IMR-90 (cell line): ENCODE results near the gene RERE. TPM values are rescaled to one million over a fixed set of nuclear protein-coding genes. Genes with fewer than 3 reads are reported as not detected.

Source experiments
- ATAC-seq: fragments of 200-7000 bp; cut with Tn5 transposase; 2 replicates; pipeline ENCODE4 v1.9.1; 2020; ENCODE audit warnings: low read depth, mild to moderate bottlenecking, moderate library complexity
- BruUV-seq: library from RNA; stranded (reverse); fragments of 400-500 nt; replicated peaks from 2 replicates; lab custom pipeline; 2021; lab: Mats Ljungman, UMichigan
- CTCF ChIA-PET: fragments of 300-600 bp; formaldehyde crosslinking; extraction: SDS; loops from one replicate; lab custom pipeline; 2021; ENCODE audit warnings: antibody characterized with exemption; lab: Yijun Ruan, JAX
- POLR2A ChIA-PET: fragments of 300-600 bp; sonication (Branson Sonifier 250); formaldehyde crosslinking; loops from one replicate; lab custom pipeline; 2022; ENCODE audit warnings: antibody characterized with exemption; ENCODE audit not compliant: unreplicated experiment; lab: Charles Lee
- DNase-seq: peaks from one replicate; pipeline ENCODE4 v3.0.0; 2013
- H2AFZ ChIP-seq: replicated peaks from 2 replicates; pipeline ENCODE3; 2013; ENCODE audit warnings: low read length, mild to moderate bottlenecking; ENCODE audit not compliant: poor library complexity
- H2AK5ac ChIP-seq: 2 replicates; pipeline ENCODE4 v1.6.1; 2013; ENCODE audit warnings: low read depth, low read length, inconsistent platforms
- H2AK9ac ChIP-seq: replicated peaks from 2 replicates; pipeline ENCODE3; 2013; ENCODE audit warnings: mild to moderate bottlenecking, low read depth, low read length, moderate library complexity; ENCODE audit not compliant: poor library complexity
- H2BK120ac ChIP-seq: 2 replicates; pipeline ENCODE4 v1.6.1; 2013; ENCODE audit warnings: low read depth, low read length, inconsistent platforms
- H2BK15ac ChIP-seq: 3 replicates; pipeline ENCODE4 v1.6.1; 2013; ENCODE audit warnings: low read depth, low read length, inconsistent platforms
- H2BK20ac ChIP-seq: 2 replicates; pipeline ENCODE4 v1.6.1; 2013; ENCODE audit warnings: low read depth, mild to moderate bottlenecking, inconsistent platforms, low read length, moderate library complexity
- H2BK5ac ChIP-seq: 2 replicates; pipeline ENCODE4 v1.6.1; 2013; ENCODE audit warnings: mild to moderate bottlenecking, low read depth, low read length, inconsistent platforms; ENCODE audit not compliant: poor library complexity, severe bottlenecking
- H3K14ac ChIP-seq: replicated peaks from 2 replicates; pipeline ENCODE4 v1.6.1; 2013; ENCODE audit warnings: low read depth, low read length, inconsistent platforms
- H3K18ac ChIP-seq: 2 replicates; pipeline ENCODE4 v1.6.1; 2013; ENCODE audit warnings: low read depth, low read length, control low read depth
- H3K23ac ChIP-seq: 2 replicates; pipeline ENCODE4 v1.6.1; 2013; ENCODE audit warnings: low read depth, low read length, inconsistent platforms
- H3K27ac ChIP-seq: 2 replicates; pipeline ENCODE4 v1.5.1; 2013; ENCODE audit warnings: mild to moderate bottlenecking, control low read depth, low read length; ENCODE audit not compliant: insufficient read depth
- H3K27me3 ChIP-seq: 2 replicates; pipeline ENCODE4 v1.6.1; 2013; ENCODE audit warnings: low read length; ENCODE audit not compliant: control insufficient read depth, insufficient read depth
- H3K36me3 ChIP-seq: 2 replicates; pipeline ENCODE4 v1.6.1; 2013; ENCODE audit warnings: low read length, mixed read lengths; ENCODE audit not compliant: control insufficient read depth, insufficient read depth
- H3K4ac ChIP-seq: 2 replicates; pipeline ENCODE4 v1.6.1; 2013; ENCODE audit warnings: low read depth, low read length, inconsistent platforms
- H3K4me1 ChIP-seq: 2 replicates; pipeline ENCODE4 v1.6.1; 2013; ENCODE audit warnings: low read length, mixed read lengths; ENCODE audit not compliant: control insufficient read depth, insufficient read depth
- H3K4me2 ChIP-seq: 2 replicates; pipeline ENCODE4 v1.6.1; 2013; ENCODE audit warnings: low read depth, mild to moderate bottlenecking, control low read depth, low read length, moderate library complexity
- H3K4me3 ChIP-seq: 2 replicates; pipeline ENCODE4 v1.5.1; 2013; ENCODE audit warnings: low read depth, mild to moderate bottlenecking, control low read depth, low read length, moderate library complexity; ENCODE audit not compliant: insufficient read depth
- H3K56ac ChIP-seq: 2 replicates; pipeline ENCODE4 v1.6.1; 2013; ENCODE audit warnings: low read length, inconsistent platforms; ENCODE audit not compliant: insufficient read depth; ENCODE audit errors: extremely low read depth
- H3K79me1 ChIP-seq, 2 experiments: 2 replicates each; pipeline ENCODE4 v1.6.1; 2013; ENCODE audit warnings: low read length in 2 of 2, inconsistent platforms in 1 of 2, low read depth in 1 of 2
- H3K9ac ChIP-seq: 2 replicates; pipeline ENCODE4 v1.6.1; 2013; ENCODE audit warnings: low read depth, low read length, control low read depth
- H3K9me1 ChIP-seq: 2 replicates; pipeline ENCODE4 v1.6.1; 2013; ENCODE audit warnings: low read length, inconsistent platforms; ENCODE audit not compliant: insufficient read depth
- H3K9me3 ChIP-seq: 2 replicates; pipeline ENCODE4 v1.6.1; 2013; ENCODE audit warnings: low read length; ENCODE audit not compliant: control insufficient read depth, insufficient read depth
- H4K20me1 ChIP-seq: 2 replicates; pipeline ENCODE4 v1.6.1; 2013; ENCODE audit warnings: low read length, inconsistent platforms; ENCODE audit not compliant: insufficient read depth
- H4K5ac ChIP-seq: 2 replicates; pipeline ENCODE4 v1.6.1; 2013; ENCODE audit warnings: mild to moderate bottlenecking, low read depth, low read length, control low read depth
- H4K8ac ChIP-seq, 2 experiments: 2 replicates each; pipeline ENCODE4 v1.6.1; 2013; ENCODE audit warnings: low read depth in 2 of 2, low read length in 2 of 2, control low read depth in 1 of 2, inconsistent platforms in 1 of 2
- H4K91ac ChIP-seq: 2 replicates; pipeline ENCODE4 v1.6.1; 2013; ENCODE audit warnings: low read depth, low read length, inconsistent platforms; ENCODE audit not compliant: insufficient read depth
- FOS ChIP-seq: fragments of 150-350 bp; IDR thresholded peaks from 2 replicates; pipeline ENCODE4 v1.6.1; 2016; ENCODE audit warnings: low read depth, low read length
- NFE2L2 ChIP-seq: fragments of 150-350 bp; IDR thresholded peaks from 2 replicates; pipeline ENCODE4 v1.6.1; 2016; ENCODE audit warnings: low read depth, mild to moderate bottlenecking, low read length
- WGBS, 2 experiments: methylation state at CpG; one replicate each; pipeline versions ENCODE4 v1.1.5 to v1.1.7; 2013; ENCODE audit warnings: missing lambda C conversion rate in 2 of 2; ENCODE audit not compliant: insufficient read length in 1 of 2; ENCODE audit errors: extremely low coverage in 2 of 2; 5-methylcytosine and 5-hydroxymethylcytosine counted together
- dilution Hi-C: fragments of 300-500 bp; cut with HindIII; formaldehyde crosslinking; loops from one replicate; pipeline ENCODE4 v1.14.3; 2018; ENCODE audit warnings: low sequenced_read_pairs; ENCODE audit not compliant: unreplicated experiment
- in situ Hi-C: fragments of 300-500 bp; cut with MboI; formaldehyde crosslinking; loops from 3 replicates; pipeline ENCODE4 v1.14.3; 2019; ENCODE audit warnings: low sequenced_read_pairs, inconsistent platforms, mixed read lengths
- intact Hi-C: fragments of 100-400 bp; cut with micrococcal nuclease; formaldehyde crosslinking; loops from 2 replicates; pipeline ENCODE4 v1.10.0; 2022
- polyA plus RNA-seq, 3 experiments: library from polyadenylated mRNA; depleted of rRNA; stranded (reverse); fragments of >200 nt; gene quantifications; 2 replicates each; pipeline ENCODE4 v1.2.3, GENCODE V29; 2012; ENCODE audit warnings: low replicate concordance in 1 of 3
- total RNA-seq: library from RNA; depleted of rRNA; stranded (reverse); fragments of >200 nt; gene quantifications from 2 replicates; pipeline ENCODE4 v1.2.3, GENCODE V29; 2012

RERE gene
- total and polyA plus RNA-seq, 2 of the 4 experiments (the other 2 are of a cell fraction): 11.5 to 25.1 TPM

- Histone ChIP-seq H2AK9ac (no peak overlapping the region), H4K91ac (no peak overlapping the region), H3K4me3 (no peak overlapping the region), H4K8ac (no peak overlapping the region), H3K4me1 (peaks cover 6% of the 10 kb centered on the region), H3K4me2 (no peak overlapping the region), H3K79me1 (peaks cover 42 to 46% of the 10 kb centered on the region in 2 experiments), H3K18ac (no peak overlapping the region), H3K23ac (no peak overlapping the region), H3K27ac (no peak overlapping the region), H2AK5ac (no peak overlapping the region), H2BK5ac (no peak overlapping the region), H3K56ac (no peak overlapping the region), H4K20me1 (peaks cover 37% of the 10 kb centered on the region), H3K36me3 (peaks cover 2% of the 10 kb centered on the region), H2BK120ac (no peak overlapping the region), H3K9ac (no peak overlapping the region), H3K9me3 (no peaks in the 10 kb centered on the region), H3K27me3 (no peaks in the 10 kb centered on the region), H3K4ac (no peak overlapping the region), H2AFZ (no peak overlapping the region), H4K5ac (no peak overlapping the region), H3K9me1 (peaks cover 7% of the 10 kb centered on the region; the same call in 1 of the 2 replicates), H2BK15ac (no peak overlapping the region), H2BK20ac (no peak overlapping the region), H3K14ac (no peak overlapping the region)
- POLR2A ChIA-PET: no interaction called here
- intact Hi-C loops: no loop called here
- WGBS, 2 experiments: no CpG with 5 or more reads among the region's 5 CpGs
- no peak for DNase-seq
- no TSS peak for BruUV-seq
- no peak for ATAC-seq
- dilution Hi-C loops: no loop called here
- CTCF ChIA-PET: no interaction called here
- in situ Hi-C loops: no loop called here
- TF ChIP-seq NFE2L2 (no peak), FOS (no peak)
Measured at GRCh38 chr1:8639148-8639547, 178.3 kb downstream of the RERE start.
